Activated CD8-positive, alpha-beta memory T cell treated with anti-CD3 and anti-CD28 coated beads for 48 hours (primary cell): ENCODE measurements around the gene RASAL1.
"Not testable (repeated sequence)": the region's sequence is repeated elsewhere in the genome, so short reads cannot be mapped to it uniquely, and the experiment has no call there.

ENCODE experiments used
- DNase-seq, 3 experiments: peaks; one replicate each; pipeline ENCODE4 v3.0.0-alpha.2; 2020; ENCODE audit warnings: low read depth in 2 of 3, low spot score in 2 of 3

RASAL1 gene

DNA sequence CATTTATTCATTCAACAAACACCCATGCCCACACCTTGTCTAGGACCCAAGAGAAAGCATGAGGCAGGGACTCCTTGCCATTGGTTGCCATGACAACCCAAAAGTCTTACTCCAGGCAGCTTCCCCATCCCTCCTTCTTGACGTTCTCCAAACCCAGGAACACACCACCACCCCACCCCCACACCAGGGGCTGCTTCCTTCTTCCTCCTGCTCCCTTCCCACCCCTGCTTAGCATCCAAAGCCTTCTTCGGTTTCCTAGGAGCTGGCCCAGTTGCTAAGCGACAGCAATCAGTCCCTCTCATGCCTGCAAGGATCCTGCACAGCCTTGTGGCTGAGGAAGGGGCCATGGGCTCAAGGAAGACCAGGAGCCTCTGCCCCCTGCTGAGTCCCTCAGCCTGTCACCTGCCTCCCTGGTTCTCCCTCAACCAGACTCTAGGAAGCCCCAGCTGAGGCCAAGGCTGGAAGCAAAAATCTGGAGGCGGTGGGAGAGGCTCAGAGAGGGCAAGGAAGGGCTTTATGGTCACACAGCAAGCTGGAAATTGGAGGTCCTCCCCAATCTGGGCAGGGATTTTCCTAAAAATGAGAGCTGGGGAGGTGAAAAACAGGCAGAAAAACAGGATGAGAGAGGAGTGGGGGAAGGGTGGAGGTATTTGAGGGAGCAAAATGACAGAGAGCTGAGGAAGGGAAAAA lies 15.4 kb downstream of the RASAL1 start:
- no peak for DNase-seq

DNA sequence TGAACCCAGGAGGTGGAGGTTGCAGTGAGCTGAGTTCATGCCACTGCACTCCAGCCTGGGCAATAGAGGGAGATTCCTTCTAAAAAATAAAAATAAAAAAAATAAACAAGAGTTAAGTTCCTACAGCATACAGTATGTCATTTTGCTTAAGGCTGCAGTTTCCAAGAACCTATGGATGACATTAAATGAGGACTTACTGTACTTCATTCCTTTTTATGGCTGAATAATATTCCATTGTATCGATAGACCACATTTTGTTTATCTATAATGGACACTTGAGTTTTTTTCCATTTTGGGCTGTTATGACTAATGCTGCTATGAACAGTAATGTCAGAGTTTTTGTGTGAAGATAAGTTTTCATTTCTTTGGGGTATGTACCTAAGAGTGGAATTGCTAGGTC lies 17.4 kb downstream of the RASAL1 start:
- no peak for DNase-seq

DNA sequence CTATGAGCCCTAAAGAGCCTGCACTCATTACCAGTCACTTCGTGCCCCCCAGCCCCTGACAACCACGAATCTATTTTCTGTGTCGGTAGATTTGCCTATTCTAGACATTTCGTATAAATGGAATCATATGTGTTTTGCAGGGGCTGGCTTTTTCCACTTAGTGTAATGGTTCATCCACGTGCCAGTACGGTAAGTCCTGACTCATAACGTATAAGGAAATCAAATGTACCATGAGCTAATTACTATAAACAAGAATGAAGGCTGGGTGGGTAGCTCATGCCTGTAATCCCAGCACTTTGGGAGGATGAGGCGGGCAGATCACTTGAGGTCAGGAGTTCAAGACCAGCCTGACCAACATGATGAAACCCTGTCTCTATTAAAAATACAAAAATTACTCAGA lies 17.9 kb downstream of the RASAL1 start:
- not testable (repeated sequence) for DNase-seq

DNA sequence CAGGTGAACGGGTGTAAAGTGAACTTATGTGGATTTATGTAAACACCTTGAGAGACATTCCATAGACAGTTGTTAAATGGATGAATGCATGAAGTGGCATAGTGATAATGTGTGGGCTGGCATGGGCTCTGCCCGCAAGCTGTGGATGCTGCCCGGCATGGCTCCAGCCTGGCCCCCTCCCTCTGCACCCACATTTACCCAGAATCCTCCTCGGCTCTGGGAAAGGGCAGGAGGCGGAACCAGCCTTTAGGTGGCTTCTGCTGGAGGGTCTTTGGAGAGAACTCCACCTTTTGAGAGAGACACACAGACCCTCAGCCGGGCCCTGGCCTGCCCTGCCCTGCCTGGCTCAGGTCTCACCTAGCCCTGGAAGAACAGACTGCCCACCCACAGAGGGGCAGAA lies 18.7 kb downstream of the RASAL1 start:
- no peak for DNase-seq

DNA sequence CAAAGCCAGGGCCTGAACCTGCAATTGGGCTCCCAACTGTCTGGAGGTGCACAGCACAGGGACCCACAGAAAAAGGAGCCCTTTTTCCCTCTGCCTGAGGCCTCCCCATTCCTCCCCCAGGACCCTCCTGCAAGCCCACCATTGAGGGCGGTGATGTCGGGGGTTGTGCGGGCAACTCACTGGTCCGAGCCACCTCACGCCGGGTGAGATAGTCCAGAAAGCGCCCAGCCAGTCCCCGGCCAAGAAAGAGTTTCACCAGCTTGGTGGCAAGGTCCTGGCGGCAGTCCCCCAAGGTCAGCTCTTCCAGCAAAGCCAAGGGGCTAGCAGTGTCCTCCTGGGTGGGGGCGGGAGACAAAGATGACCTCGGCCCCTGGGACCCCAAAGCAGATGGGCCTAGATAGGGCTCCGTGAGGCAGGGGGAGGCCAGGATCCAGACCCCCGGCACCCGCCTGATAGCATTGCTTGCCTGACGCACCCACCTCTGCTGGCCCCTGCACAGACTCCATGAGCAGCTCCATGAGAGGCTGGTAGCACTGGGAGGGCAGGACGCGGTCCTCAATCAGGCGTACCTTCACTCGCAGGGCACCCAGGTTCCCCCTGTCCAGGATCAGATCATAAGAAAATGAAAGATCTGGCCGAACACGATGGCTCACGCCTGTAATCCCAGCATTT lies 20.0 kb downstream of the RASAL1 start:
- DNase-seq: no peak

DNA sequence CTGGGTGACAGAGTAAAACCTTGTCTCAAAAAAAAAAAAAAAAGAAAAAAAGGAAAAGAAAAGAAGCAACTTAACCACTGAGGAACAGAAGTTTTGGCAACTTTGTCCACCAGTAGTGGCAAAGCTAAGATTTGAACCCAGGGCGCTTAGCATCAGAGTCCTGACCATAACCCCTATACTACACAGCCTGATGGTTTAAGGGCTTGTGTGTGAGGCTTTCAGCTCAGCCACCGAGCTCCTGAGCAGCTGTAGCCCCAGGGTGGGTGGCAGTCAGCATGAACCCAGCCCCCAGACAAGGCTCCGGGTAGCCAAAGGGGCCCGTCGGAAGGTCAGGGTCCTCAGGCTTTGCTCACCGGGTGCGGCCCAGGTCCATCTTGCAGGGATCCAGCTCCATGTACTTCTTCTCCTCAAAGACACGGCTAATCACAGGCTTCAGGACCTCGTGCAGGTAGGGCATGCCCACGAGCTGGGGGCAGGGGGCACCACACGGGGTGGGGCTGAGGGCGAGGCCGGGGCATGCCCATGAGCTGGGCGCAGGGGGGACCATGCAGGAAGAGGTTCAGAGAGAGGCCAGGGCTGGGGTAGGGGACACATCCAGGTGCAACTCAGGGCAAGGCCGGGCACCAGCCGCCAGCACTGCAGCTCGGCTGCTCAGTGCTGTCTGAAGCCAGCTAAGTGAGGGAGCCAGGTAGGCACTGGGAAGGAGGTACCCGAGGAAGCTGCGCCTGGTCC lies 20.9 kb downstream of the RASAL1 start:
- no peak for DNase-seq

DNA sequence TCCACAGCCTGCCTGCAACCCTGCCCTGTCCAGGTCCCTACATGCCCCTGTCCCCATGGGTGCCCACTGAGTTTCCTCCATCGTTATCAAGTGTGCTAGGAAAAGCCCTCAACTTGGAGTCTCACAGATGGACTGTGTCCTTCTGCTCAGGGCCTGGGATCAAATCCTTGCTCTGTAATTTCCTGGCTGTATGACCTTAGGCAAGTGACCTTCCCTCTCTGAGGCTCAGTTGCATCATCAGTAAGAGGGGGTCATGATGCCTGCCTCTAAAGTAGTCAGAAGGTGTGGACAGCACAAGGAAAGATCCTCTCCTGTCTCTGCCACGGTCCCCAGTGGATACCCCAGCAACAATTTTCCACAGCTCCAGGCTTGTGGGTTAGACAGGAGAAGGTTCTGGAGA lies 22.2 kb downstream of the RASAL1 start:
- no peak for DNase-seq

DNA sequence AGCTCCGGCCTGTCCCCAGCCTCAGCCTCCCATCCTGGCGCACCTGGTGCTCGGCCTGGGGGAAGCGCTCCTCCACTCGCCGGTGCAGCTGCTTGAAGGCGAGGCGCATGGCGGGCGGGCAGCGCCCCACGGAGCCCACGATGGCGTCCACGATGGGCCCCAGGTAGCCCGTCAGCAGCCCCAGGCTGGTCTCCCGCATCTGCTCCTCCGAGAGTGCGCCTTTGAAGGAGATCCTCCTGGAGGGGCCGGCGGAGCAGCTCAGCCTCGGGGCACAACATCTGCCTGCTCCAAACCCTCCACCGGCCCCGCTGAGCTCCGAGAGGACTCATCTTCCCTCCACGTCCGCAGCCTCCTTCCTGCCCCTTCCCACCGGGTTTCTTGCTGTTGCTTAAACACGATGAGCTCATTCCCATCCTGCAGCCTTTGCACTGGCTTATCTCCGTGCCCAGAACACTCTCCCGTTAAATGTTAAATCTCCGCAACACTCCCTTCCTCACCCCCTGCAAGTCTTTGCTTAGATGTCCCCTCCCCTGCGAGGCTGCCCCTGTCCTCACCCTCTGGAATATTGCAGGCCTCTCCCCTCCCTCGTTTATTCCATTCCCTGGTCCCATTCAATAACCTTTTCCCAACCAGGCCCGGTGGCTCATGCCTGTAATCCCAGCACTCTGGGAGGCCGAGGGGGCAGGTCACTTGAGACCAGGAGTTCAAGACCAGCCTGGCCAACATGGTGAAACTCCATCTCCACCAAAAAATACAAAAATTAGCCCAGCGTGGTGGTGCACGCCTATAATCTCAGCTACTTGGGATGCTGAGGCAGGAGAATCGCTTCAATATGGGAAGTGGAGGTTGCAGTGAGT lies 23.3 kb downstream of the RASAL1 start:
- no peak for DNase-seq

DNA sequence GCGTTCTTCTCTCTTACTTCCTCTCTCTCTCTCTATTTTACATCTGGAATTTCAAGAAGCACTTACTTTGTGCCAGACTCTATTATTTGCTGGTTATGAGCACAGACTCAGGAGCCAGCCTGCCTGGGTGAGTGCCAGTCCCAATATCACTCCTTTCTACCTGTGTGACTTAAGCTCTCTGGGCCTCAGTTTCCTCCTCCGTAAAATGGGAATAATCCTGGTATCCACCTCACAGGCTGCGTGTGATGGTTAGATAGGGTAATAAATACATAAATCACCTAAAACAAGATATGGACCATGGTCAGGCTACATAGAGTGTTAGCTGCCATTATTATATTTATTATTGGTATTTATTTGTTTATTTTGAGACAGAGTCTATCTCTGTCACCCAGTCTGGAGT lies 24.3 kb downstream of the RASAL1 start:
- DNase-seq: no peak

DNA sequence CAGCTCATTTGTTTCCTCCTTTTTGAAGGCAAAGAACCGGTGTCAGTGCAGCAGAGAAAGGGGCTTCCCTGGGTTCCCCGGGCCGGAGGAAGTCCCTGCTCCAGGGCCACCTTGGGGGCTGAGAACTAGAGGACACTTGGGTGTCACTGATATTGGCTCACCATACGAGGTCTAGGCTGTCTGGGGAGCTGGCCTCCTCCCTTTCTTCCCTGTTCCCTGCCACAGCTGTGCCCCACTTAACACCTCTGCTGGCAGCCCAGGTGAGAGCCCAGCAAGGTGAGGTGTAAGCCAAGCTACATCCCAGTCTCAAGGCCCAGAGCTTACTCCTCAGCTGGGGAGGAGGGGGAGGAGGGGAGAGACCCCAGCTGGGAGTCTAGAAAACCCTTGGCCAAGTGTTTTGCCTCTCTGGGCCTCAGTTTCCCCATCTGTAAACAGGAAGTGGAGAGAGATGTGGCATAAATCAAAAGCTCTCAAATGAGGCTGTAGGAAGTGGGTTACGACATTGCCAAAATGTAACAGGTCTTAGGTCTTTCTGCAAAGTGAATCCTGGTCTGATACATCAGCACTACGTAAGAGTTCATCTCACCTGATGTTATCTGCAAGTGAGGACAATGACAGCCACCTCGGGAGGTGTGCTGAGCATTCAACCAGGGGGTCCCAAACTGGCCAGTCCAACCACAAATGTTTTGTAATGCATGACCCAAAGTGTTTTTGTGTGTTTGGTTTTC lies 25.5 kb downstream of the RASAL1 start:
- no peak for DNase-seq

DNA sequence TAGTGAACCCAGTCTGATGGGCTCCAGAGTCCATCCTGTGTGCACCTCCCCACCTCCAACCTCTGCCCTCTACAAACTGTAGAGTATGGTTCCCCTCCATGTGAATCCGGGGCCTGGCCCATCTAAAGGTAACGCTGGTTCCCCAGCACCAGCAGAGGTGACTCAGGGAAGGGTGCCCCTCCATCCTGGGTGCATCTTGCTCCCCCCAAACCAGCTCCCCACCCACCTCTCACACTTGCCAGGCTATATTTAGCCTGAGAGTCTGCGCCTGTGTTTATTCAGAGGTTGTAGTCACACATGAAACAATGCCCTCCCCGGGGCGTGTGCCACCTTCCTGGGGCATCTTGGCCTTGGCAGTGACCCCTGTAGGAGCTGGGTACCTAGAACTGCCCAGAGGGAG lies 26.2 kb downstream of the RASAL1 start:
- DNase-seq: no peak

DNA sequence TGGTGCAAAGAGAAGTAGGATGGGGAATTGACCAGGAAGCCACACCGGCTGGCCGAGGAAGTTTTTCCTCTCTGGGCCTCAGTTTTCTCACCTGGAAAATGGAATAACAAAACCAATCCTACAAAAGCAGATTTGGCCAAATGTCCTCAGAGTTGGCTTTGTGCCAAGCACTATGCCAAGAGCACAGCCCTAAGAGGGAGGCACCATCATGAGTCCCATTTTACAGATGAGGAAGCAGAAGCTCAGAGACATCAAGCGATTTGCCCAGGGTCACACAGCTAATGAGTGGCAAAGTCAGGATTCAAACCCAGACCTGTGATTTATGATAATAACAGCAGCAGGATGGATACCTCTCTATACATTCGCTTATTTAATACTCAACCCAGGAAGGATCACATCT lies 27.3 kb downstream of the RASAL1 start:
- no peak for DNase-seq

DNA sequence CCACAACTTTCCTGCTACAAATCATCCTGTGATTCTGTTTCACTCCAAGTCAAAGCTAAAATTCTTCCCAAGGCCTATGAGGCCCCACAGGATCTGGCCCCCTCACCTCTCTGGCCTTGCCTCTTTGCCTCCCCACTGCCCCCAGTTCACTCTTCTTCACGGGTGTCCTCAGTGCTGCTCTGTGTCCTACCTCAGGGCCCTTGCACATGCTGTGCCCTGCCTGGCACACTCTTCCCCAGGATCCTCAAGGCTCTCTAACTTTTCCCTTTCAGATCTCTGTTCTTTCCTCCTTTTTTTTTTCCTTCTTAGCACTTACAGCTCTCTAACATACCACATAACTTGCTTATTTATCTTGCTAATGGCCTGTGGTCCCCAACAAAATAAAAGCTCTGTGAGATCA lies 29.2 kb downstream of the RASAL1 start:
- DNase-seq: no peak

DNA sequence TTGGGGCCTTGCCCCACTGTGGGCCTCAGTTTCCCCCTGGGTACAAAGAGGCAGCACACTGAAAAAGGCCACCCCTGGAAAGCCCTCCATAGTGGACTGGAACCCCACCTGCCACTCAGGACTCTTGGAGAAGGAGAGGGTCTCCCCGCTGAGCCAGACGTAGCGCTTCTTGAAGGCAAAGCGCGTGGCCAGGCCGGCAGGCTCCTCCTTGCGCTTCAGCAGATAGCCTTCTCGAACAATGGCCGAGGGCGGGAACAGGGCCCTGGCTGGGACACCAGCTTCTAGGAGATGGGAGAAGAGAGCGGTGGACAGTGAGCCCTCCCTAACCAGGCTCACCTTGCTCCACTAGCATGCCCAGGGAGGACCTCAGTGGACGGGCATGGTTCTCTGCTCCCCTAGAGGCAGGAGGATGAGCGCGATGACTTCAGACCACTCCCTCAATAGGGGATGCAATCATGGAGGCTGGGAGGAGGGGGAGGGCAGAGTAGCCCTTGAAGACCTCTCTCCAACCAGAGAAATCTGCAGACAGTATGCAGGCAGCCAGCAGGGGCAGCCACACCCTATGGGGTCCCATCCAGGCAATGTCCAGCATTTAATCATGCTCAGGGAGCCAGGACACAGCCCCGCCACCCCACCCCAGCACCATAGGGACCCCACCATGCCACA lies 29.8 kb downstream of the RASAL1 start:
- no peak for DNase-seq

DNA sequence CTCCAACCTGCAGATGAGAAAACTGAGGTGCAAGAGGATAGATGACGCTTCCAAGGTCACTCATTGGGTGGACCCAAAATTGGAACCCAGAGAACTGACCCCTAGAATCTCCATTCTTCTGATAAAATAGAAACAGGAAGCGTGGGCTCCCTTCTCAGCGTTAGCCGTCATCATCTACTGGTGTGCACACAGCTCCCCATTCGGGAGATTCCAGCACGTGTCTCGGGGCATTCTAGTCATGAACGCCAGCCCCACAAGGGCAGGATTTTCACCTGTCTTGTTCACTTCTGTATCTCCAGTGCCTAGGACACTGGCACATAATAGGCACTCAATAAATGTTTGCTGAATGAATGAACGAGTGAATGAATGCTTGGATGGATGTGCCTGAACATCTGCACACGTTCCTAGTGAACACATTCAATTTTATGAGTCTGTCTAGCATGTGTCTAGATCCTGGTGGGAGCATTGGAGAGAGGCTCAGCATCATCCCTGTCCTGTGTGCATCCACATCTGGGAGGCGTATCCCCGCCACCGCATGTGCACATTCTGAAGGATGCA lies 30.5 kb downstream of the RASAL1 start:
- DNase-seq: no peak

DNA sequence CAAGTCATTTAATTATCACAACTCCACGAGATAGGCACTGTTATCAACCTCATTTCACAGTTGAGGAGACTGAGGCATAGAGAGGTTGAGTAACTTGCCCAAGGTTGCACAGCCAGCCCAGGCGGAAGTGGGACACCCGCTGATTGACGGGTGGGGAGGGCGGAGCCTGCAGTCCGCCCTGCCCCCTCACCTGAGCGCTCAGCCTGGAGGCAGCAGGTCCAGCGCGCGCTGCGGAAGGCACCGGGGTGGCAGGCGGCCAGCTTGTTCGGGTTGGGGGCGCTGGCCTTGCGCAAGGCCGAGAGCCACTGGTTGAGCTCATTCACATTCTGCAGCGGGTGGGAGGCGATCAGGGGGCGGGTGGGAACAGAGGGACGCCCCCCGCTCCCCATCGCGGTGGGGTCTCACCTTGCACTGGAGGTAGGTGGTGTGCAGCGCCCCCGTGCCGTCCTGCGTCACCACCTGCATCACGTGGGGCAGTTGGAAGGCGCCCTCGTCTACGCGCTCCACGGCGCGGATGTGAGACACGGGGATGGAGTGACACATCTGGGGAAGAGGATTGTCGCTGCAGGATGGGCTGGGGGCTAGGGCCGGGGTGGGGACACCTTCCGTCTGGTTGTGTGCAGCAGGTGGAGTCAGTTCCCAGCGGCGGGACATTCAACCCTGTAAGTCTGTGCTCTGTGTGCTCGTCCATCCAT lies 31.7 kb downstream of the RASAL1 start:
- no peak for DNase-seq

DNA sequence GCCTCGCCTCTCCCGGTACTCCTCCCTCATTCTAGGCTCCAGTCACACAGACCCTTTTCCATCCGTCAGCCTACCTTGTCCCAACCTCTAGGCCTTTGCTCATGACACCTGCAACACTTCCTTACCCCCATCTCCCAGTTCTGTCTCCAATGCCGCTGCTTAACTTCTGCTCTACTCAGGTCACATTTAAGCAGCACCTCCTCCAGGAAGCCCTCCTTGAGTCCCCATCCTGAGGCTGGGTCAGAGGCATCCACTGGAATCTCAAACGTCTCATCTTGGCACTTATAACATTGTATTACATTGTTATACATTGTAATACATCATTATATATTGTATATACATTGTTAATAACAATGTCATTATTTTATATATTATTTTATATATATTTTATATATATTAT lies 32.8 kb downstream of the RASAL1 start:
- DNase-seq: no peak

DNA sequence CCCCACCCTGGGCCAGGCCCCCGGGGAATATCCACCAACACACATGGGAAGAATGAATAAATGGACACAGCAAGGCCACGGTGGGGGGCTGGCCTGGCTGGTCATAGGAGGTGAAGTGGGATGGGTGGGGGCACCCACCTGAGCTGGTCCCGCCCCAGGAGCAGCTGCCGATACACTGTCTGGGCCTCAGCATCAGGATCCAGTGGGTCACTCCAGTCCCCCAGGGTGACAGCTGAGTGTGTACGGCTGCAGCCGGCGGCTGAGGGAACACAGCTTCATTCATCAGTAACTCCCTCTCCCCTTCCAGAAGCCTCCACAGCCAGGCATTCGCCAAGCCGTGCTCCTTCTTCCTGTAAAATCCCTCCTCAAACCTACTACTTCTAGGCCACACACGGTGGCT lies 33.8 kb downstream of the RASAL1 start:
- no peak for DNase-seq

DNA sequence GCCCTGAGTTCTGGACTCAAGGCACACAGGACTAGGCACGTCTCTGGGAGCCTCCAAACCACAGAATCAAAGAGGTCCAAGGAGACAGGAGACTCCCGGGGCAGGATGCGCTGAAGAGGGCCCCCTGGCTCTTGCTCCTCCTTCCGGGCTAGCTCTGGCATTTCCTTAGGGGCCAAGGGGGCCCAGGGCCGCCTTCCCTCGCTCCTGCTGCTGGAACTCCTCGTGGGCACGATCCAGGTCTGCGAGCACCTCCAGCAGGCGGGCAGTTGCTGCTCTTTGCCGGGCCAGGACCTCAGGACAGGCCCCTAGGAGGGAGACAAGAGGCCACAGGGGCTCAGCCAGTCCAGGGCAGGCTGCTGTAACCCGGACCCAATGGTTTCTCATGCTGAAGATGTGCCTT lies 35.8 kb downstream of the RASAL1 start:
- DNase-seq: no peak
